HG02973 (cell line): ENCODE results near the gene DPM2.

Experiments
- ATAC-seq: cut with Tn5 transposase; IDR thresholded peaks from one replicate; pipeline ENCODE4 v1.9.1; 2021; ENCODE audit warnings: moderate library complexity; ENCODE audit not compliant: unreplicated experiment

Gene DPM2

GRCh38 chr9:127920794-127921193, 16.9 kb downstream of the DPM2 start:
- no peak for ATAC-seq

DNA sequence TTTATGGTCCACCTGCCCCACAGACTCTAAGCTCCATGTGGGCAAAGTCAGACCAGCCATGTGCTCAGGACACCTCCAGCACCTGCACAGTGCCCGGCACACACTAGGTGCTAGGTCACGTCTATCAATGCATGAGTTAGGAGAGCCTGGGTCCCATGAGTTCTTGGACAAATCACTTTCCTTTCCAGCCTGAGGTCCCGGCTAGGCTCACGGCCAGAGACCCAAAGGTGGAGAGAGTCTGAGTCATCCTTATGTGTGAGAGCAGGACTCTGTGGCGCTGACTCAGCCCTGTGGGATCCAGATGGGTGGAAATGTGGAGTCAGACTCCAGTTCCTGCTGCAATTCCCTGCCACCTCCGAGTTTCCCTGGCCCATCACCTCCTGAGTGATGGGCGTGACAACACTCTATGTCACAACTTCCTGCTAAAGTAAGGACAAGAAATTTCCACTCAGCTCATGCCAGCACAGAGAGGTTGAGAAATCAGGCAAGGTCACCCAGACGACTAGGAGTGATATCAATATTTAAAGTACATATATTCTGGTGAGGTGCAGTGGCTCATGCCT, 18.3 kb downstream of the DPM2 start:
- ATAC-seq = no peak

DNA sequence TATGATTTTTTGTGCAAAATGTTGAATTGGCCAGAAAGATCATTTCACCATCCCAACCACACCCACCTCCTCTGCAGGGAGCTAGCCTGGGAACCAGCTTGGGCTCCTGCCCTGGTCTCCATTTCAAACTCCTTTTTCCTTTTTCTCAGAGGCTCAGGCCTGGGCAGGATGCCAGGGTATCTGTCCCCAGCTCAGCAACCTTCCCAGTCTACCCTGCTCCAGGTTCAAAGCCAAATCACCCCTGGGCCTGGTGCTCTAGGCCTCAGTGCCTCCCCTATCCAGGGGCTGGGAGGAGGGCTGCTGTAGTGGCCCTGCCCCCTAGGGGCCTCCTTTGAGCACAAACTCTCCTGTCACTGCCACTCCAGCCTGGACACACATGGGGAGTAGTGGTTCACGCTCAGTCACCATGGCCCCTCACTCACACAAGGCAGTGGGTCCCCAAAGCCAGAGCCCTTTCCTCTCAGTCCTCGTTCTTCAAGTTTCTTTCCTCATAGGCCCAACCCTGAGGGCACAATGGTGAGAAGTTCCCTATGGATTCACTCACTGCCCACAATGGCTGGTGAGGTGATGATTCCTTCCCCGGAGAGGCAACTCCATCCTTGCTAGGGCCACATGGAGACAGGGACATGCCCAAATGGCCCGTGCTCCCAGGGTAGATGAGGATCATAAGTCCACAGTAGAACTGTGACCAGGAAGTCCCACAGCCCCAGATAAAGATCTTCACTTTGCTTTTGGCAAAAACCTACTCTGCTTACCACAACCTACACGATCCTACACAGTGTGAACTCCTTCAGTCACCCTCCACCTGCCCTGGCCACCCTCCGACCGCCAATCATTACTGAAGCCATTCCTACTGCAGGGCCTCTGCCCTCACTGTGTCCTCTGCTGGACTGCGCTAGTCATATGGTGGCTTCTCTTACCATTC, 19.2 kb downstream of the DPM2 start:
- ATAC-seq = no peak

- no peak for ATAC-seq
Measured at GRCh38 chr9:127917603-127918002, 20.1 kb downstream of the DPM2 start.

GRCh38 chr9:127916720-127917581, 20.7 kb downstream of the DPM2 start, which contains the start of gene ST6GALNAC4:
Gene ST6GALNAC4 (minus strand): TSS chr9:127917041. CDS start chr9:127916419, 622 bp downstream.
- ATAC-seq = peak; percentile 60

- ATAC-seq = no peak
Measured at GRCh38 chr9:127915801-127916719, 21.6 kb downstream of the DPM2 start.

DNA sequence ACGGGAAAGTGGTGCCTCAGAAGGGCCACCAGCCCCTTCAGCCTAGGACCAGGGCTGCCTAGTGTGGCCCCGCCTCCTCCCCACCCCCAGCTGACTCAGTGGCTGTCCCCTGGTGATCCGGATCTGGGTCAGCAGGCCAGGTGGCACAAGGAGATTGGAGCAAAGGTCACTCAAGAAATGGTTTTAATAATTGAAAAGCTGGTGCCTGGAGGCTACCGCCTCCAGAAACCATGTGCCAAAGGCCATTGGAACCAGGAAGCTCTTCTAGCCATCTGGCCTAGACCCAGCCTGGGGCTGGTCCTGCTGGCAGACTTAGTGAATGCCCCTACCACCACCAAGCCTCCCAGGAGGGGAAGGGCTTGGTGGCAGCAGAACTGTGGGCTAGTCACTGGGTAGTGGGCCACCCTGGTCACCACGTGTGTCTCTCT, 22.3 kb downstream of the DPM2 start:
- no peak for ATAC-seq

DNA sequence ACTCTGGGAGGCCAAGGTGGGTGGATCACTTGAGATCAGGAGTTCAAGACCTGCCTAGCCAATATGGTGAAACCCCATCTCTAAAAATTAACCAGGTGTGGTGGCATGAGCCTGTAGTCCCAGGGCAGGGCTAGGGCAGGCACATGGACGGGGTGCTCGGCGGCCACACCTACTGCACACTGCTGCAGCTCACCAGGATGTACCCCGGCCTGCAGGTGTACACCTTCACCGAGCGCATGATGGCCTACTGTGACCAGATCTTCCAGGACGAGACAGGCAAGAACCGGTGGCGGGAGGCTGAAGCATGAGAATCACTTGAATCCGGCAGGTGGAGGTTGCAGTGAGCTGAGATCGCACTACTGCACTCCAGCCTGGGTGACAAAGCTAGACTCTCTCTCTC, 24.0 kb downstream of the DPM2 start:
- no peak for ATAC-seq

- ATAC-seq = no peak
Measured at GRCh38 chr9:127912882-127913281, 24.8 kb downstream of the DPM2 start.

DNA sequence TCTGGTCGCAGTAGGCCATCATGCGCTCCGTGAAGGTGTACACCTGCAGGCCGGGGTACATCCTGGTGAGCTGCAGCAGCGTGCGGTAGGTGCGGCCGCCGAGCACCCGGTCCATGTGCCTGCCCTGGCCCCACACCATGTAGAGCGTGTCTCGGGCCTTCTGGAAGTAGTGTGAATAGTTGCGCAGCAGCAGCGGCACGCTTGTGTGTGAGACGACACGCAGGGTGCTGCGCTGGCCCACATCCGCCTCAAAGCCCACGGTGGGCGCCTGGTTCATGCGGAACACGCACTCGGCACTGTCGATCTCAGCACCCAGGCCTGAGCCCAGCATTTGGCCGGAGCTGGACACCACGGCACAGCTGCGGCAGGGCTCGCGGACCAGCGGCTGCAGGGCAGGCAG, 25.4 kb downstream of the DPM2 start:
- no peak for ATAC-seq

DNA sequence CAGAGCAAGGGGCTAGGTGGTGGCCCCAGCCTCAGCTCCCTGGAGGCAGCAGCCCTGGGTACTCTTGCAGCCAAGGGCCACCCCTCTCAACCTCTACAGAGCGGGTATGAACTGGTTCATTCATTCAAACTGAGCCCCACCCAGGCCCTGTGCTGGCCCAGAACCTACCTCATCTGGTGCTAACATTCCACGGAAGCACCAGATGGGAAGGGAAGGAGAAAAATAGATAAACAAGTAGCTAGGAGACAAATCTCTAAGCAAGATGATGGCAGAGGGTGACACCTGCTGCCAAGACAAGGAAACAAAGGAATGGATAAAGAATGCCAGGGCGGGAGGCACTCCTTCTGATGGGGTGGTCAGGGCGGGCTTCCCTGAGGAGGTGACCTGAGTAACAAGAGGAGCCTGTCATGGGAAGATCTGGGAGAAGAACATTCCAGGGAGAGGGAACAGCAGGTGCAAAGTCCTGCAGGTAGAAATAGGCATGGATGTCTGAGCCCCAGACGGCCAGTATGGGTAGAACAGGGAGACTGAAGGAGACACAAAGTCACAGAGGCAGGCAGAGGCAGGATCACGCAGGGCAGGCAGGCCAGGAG, 26.9 kb downstream of the DPM2 start:
- ATAC-seq = no peak

DNA sequence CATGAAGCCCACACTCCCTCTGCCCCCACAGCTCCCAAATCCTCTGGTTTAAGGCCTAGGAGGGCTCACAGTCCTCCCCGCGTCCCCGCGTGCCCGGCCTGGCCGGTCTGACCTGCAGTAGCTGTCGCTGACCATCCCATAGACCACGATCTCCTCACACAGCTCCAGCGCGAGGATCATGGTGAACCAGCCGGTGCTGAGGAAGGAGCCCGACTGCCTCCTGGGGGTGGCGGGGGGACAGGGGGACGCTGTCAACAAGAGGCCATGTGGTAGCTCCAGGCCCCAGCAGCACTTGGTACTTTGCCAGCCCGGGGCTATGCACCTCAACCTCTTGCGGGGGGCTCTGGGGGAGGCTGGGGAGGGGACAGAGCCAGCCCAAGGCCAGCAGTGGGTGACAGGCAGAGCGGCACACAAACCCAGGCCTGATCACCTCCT, 27.8 kb downstream of the DPM2 start:
- ATAC-seq = no peak

DNA sequence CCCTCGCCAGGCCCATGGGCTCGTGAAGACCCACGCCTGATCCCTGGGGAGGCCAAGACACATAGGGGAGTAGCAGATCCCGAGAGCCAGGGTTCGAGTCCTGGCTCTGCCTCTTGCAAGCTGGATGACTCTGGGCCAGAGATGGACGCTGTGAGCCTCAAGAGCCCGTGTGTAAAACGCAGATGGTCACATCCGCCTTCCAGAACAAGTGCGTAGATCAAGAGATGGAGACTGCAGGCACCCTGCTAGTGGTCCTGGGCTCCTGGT, 29.1 kb downstream of the DPM2 start:
- no peak for ATAC-seq

DNA sequence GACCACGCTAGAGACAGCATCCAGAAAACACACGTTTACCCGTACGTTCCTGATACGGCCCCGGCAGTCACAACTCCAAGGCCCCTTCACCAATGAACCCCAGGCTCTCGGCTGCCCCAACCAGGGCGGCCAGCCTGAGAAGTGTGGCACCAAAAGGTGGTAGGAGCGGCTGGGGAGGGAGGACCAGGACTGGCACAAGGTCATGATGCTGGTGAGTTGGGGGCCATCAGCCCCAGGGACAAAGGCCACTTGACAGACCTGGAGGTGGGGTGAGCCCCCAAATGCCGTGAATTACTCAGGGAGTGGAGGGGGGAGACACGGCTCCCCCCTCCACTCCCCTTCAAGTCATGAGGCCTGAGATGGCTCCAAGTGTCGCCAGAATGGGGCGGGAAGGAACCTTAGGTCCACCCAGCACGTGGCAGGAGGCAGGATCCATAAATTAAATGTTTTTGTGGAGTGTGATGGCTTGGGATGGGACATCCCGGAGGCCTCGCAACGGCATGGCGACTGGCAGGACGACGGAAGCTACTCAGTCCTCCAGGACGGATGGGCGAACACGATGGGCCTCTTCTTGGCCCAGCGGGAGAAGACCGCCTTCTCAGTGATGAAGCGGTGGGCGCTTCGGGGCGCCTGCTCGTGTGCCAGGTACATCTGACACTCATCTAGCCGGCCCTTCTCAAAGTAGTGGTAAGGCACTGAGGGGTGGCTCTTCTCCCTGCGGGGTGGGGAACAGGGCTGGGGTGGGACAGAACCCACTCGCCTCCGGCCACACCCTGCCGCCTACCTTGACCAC, 29.6 kb downstream of the DPM2 start:
- ATAC-seq = no peak

- ATAC-seq = no peak
Measured at GRCh38 chr9:127905788-127906191, 31.9 kb downstream of the DPM2 start.

DNA sequence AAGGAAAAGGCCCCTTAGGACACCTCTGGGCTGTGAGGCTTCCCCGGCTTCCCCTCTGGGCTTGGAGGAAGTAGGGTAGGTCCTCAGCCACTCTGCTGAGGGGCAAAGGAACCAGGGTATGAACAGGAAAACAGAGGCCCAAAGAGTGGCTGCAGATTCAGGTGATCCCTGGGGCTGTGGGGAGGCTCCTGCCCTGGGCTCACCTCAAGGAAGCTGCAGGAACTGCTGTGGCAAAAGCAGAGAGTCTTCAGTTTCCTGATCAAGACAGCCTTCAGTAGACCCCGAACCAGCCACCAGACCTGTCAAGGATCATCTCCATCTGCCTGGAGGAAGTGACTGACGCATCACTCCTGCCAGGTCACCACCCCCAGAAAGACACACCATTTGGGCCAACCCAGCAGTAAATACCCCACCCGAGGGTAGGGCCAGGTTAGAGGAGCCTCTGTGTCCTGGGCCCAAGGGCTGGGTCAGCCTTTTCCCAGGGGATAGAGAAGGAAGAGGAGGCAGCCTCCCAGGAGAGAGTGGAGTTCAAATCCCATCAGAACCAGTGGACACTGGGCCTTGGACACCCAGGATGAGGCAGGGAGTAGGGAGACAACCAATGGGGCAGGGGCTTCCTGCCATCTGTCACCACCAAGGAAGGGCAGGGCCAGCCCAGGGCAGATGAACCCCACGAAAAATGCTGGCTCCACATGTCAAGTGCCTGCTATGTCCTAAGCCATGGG, 32.5 kb downstream of the DPM2 start:
- ATAC-seq = no peak

- ATAC-seq = no peak
Measured at GRCh38 chr9:127904561-127905003, 33.1 kb downstream of the DPM2 start.
